GM12873 (cell line): ENCODE results near the gene MPRIP.

Experiments
- TF ChIP-seq, protein P1 (sequence below): IDR thresholded peaks from 2 replicates; pipeline ENCODE4 v1.5.1; 2012; ENCODE audit warnings: low read depth, mild to moderate bottlenecking, moderate library complexity, low read length, control low read depth; ENCODE audit not compliant: insufficient read depth; ENCODE audit errors: missing control alignments

MPRIP gene

DNA sequence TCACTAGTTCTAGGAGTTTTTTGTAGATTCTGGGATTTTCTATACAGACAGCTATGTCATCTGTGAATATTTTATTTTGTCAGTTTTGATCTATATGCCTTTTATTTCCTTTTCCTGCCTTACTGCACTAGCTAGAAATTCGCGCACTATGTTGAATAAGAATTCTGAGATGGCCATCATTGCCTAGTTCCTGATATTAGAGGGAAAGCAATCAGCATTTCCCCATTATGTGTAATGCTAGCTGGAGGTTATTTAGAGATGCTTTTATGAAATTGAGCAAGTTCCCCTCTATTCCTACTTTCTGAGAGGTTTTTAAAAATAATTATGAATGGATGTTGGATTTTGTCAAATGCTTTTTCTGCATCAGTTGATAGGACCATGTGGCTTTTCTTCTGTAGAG lies 23.8 kb downstream of the MPRIP start:
- TF ChIP-seq, protein P1, sequence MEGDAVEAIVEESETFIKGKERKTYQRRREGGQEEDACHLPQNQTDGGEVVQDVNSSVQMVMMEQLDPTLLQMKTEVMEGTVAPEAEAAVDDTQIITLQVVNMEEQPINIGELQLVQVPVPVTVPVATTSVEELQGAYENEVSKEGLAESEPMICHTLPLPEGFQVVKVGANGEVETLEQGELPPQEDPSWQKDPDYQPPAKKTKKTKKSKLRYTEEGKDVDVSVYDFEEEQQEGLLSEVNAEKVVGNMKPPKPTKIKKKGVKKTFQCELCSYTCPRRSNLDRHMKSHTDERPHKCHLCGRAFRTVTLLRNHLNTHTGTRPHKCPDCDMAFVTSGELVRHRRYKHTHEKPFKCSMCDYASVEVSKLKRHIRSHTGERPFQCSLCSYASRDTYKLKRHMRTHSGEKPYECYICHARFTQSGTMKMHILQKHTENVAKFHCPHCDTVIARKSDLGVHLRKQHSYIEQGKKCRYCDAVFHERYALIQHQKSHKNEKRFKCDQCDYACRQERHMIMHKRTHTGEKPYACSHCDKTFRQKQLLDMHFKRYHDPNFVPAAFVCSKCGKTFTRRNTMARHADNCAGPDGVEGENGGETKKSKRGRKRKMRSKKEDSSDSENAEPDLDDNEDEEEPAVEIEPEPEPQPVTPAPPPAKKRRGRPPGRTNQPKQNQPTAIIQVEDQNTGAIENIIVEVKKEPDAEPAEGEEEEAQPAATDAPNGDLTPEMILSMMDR = no peak

DNA sequence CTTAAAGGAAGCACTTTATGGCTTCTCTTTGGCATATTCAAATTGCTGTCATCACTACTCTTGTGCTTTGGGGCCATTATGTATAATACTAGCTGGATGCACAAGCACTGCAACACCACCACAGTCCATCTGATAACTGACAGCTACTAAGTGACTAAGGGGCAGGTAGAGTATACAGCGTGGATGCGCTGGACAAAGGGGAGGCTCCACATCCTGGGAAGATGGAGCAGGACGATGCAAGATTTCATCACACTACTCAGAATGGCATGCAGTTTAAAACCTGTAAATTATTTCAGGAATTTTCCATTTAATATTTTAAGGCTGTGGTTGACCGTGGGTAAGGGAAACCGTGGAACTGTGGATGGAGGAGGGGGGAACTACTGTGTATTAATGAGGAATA lies 25.0 kb downstream of the MPRIP start:
- TF ChIP-seq, protein P1 = no peak

- TF ChIP-seq, protein P1 = no peak
Measured at GRCh38 chr17:17069849-17070248, 27.6 kb downstream of the MPRIP start.

DNA sequence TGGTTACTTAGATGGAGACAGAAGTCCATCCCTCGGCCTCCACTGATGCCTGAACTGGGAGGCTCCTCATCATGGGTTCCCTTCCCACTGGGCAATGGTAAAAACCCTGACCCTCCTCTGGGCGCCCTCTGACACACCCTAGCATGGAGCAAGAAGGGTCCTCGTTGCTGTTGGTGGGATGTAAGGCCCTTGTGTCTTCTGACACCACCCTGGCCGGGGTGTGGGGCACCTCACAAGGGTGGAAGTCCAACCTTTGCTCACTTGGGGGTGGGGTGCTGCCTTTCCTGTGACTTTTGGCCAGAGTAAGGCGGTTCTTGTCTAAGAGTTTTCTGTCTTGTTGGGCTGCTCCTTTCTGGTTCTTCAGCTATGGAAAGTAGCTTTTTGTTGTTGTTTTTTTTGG lies 28.7 kb downstream of the MPRIP start:
- TF ChIP-seq, protein P1 = no peak

GRCh38 chr17:17071531-17072360 lies 29.5 kb downstream of the MPRIP start:
- TF ChIP-seq, protein P1 = no peak

DNA sequence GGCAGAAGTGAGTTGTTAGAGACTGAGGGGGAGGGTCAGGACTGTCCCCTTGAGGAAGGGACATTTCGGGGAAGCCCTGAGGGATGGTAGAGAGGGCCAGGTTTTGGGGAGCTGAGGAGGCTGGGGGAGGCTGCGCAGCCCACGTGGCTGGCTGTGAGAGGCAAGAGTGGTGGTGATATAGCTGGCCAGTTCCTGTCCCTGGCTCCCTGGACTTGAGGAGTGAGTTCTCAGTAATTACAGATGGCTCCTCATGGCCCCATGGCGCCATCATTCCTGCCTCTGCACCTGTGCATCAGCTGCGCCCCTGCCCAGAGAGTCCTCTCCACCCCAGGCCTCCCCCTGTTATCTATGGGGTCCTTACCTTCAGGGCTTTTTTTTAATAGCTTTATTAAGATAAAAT lies 30.3 kb downstream of the MPRIP start:
- TF ChIP-seq, protein P1 = no peak

- TF ChIP-seq, protein P1 = no peak
Measured at GRCh38 chr17:17073030-17073564, 30.8 kb downstream of the MPRIP start.
